ENCODE data around the gene FER.
"Not testable (repeated sequence)": the region's sequence is repeated elsewhere in the genome, so short reads cannot be mapped to it uniquely, and the experiment has no call there.

Gene FER

GRCh38 chr5:108869066-108869465 is 121.4 kb downstream of the FER start:
- no peak for TF ChIP-seq CTCF (IDR thresholded peaks at IDR 0.05; ENCODE audit: low read depth, low read length, missing control alignments)
- no peak overlapping the region for H3K4me3 ChIP-seq (ENCODE audit: low read depth, low read length)
- DNase-seq (ENCODE audit: low read depth) = no peak

- no peak for DNase-seq (ENCODE audit: low read depth)
- H3K4me3 ChIP-seq (ENCODE audit: low read depth, low read length) = no peak overlapping the region
- no peak for TF ChIP-seq CTCF (IDR thresholded peaks at IDR 0.05; ENCODE audit: low read depth, low read length, missing control alignments)
Measured at GRCh38 chr5:108876451-108876850, 128.8 kb downstream of the FER start.

- DNase-seq (ENCODE audit: low read depth) = no peak
- H3K4me3 ChIP-seq (ENCODE audit: low read depth, low read length) = no peak overlapping the region
- no peak for TF ChIP-seq CTCF (IDR thresholded peaks at IDR 0.05; ENCODE audit: low read depth, low read length, missing control alignments)
Measured at GRCh38 chr5:108878756-108879155, 131.1 kb downstream of the FER start.

- DNase-seq (ENCODE audit: low read depth) = no peak
- no peak for TF ChIP-seq CTCF (IDR thresholded peaks at IDR 0.05; ENCODE audit: low read depth, low read length, missing control alignments)
- H3K4me3 ChIP-seq (ENCODE audit: low read depth, low read length) = no peak overlapping the region
Measured at GRCh38 chr5:108881133-108881532, 133.4 kb downstream of the FER start.

GRCh38 chr5:108884736-108885135 is 137.0 kb downstream of the FER start:
- DNase-seq (ENCODE audit: low read depth) = no peak
- H3K4me3 ChIP-seq (ENCODE audit: low read depth, low read length) = no peak overlapping the region
- TF ChIP-seq CTCF (IDR thresholded peaks at IDR 0.05; ENCODE audit: low read depth, low read length, missing control alignments) = no peak

- no peak overlapping the region for H3K4me3 ChIP-seq (ENCODE audit: low read depth, low read length)
- TF ChIP-seq CTCF (IDR thresholded peaks at IDR 0.05; ENCODE audit: low read depth, low read length, missing control alignments) = no peak
- DNase-seq (ENCODE audit: low read depth) = no peak
Measured at GRCh38 chr5:108898257-108898656, 150.6 kb downstream of the FER start.

GRCh38 chr5:108898707-108899106 is 151.0 kb downstream of the FER start:
- no peak for DNase-seq (ENCODE audit: low read depth)
- H3K4me3 ChIP-seq (ENCODE audit: low read depth, low read length) = no peak overlapping the region
- TF ChIP-seq CTCF (IDR thresholded peaks at IDR 0.05; ENCODE audit: low read depth, low read length, missing control alignments) = no peak

GRCh38 chr5:108899244-108899643 is 151.5 kb downstream of the FER start:
- DNase-seq (ENCODE audit: low read depth); H3K4me3 ChIP-seq (ENCODE audit: low read depth, low read length): not testable (repeated sequence)
